Chondrocyte (in vitro differentiated cells): ENCODE measurements around the gene SPRY2. TPM values are rescaled to one million over a fixed set of nuclear protein-coding genes. Genes with fewer than 3 reads are reported as not detected.

Experiments used
- DNase-seq: peaks from one replicate; pipeline ENCODE4 v3.0.0; 2021; ENCODE audit warnings: mixed read lengths, low spot score
- H3K27ac Mint-ChIP-seq: one replicate; pipeline ENCODE4 v1.8.0; 2021; ENCODE audit warnings: mild to moderate bottlenecking, moderate library complexity, mixed read lengths; ENCODE audit not compliant: unreplicated experiment
- H3K27me3 Mint-ChIP-seq: 2 replicates; pipeline ENCODE4 v1.8.0; 2021; ENCODE audit warnings: low read depth, mixed read lengths
- H3K36me3 Mint-ChIP-seq: 2 replicates; pipeline ENCODE4 v1.8.0; 2021; ENCODE audit warnings: low read depth, mixed read lengths
- H3K4me1 Mint-ChIP-seq: 2 replicates; pipeline ENCODE4 v1.8.0; 2021; ENCODE audit warnings: low read depth, mild to moderate bottlenecking, mixed read lengths
- H3K4me3 Mint-ChIP-seq: one replicate; pipeline ENCODE4 v1.8.0; 2021; ENCODE audit warnings: mild to moderate bottlenecking, moderate library complexity, mixed read lengths; ENCODE audit not compliant: unreplicated experiment
- H3K9me3 Mint-ChIP-seq: 2 replicates; pipeline ENCODE4 v1.8.0; 2021; ENCODE audit warnings: low read depth, mixed read lengths
- CTCF ChIP-seq: fragments of 200-600 bp; sonication (generic); IDR thresholded peaks from 2 replicates; pipeline ENCODE4 v1.5.0; 2021; ENCODE audit warnings: antibody characterized with exemption, mild to moderate bottlenecking, moderate library complexity
- long read RNA-seq: library from polyadenylated mRNA; stranded (forward); transcript quantifications from one replicate; pipeline ENCODE4 v2.0.0, GENCODE V29; 2021
- total RNA-seq: library from RNA; stranded (reverse); gene quantifications from 3 replicates; pipeline ENCODE4 v1.2.1, GENCODE V29; 2021

The SPRY2 gene
- 10.5 to 14.8 TPM (median 11.2 TPM) in 3 replicates for total RNA-seq
- long read RNA-seq, transcript SPRY2-202 (2 exons, 2,111 nt), result major isoform, 15 of 19 reads
- long read RNA-seq, partial matches to known transcripts, result 0 of 19 reads
- long read RNA-seq, other reads (novel, unspliced or antisense), result 2 of 19 reads

GRCh38 chr13:80341101-80341755, at the start of gene SPRY2:
SPRY2 (minus strand) TSS chr13:80341126; CDS start chr13:80337705, 3,421 bp downstream.
- no peak within 1 kb of the TSS for H3K4me3 Mint-ChIP-seq
- peaks cover 19% of the 10 kb centered on the region for H3K4me1 Mint-ChIP-seq
- peak; percentile 43 for TF ChIP-seq CTCF
- H3K27me3 Mint-ChIP-seq, result no peaks in the 10 kb centered on the region
- H3K36me3 Mint-ChIP-seq, result no peaks in the 10 kb centered on the region
- H3K27ac Mint-ChIP-seq, result peak within 1 kb of the TSS; percentile 80
- H3K9me3 Mint-ChIP-seq, result no peaks in the 10 kb centered on the region
- peak; percentile 95 for DNase-seq

GRCh38 chr13:80390338-80390737, 49.4 kb upstream of the SPRY2 start:
- DNase-seq, result no peak
- H3K36me3 Mint-ChIP-seq, result peaks cover 5% of the 10 kb centered on the region
- no peaks in the 10 kb centered on the region for H3K27me3 Mint-ChIP-seq
- no peak overlapping the region for H3K27ac Mint-ChIP-seq
- H3K4me3 Mint-ChIP-seq, result no peak overlapping the region
- TF ChIP-seq CTCF, result no peak
- H3K4me1 Mint-ChIP-seq, result peaks cover 6% of the 10 kb centered on the region
- peaks cover 25% of the 10 kb centered on the region for H3K9me3 Mint-ChIP-seq

GRCh38 chr13:80389073-80390038, 48.4 kb upstream of the SPRY2 start:
- H3K4me3 Mint-ChIP-seq, result no peak overlapping the region
- no peaks in the 10 kb centered on the region for H3K27me3 Mint-ChIP-seq
- H3K36me3 Mint-ChIP-seq, result peaks cover 5% of the 10 kb centered on the region
- peaks cover 6% of the 10 kb centered on the region for H3K4me1 Mint-ChIP-seq
- no peak overlapping the region for H3K27ac Mint-ChIP-seq
- TF ChIP-seq CTCF, result no peak
- no peak for DNase-seq
- peaks cover 17% of the 10 kb centered on the region for H3K9me3 Mint-ChIP-seq

- no peak for TF ChIP-seq CTCF
- Mint-ChIP-seq H3K36me3 (peaks cover 2% of the 10 kb centered on the region), H3K27ac (no peak overlapping the region), H3K27me3 (no peaks in the 10 kb centered on the region), H3K4me1 (peaks cover 6% of the 10 kb centered on the region), H3K4me3 (no peak overlapping the region), H3K9me3 (peaks cover 9% of the 10 kb centered on the region)
- no peak for DNase-seq
Measured at GRCh38 chr13:80388506-80388905, 47.6 kb upstream of the SPRY2 start.

GRCh38 chr13:80386592-80386991, 45.7 kb upstream of the SPRY2 start:
- Mint-ChIP-seq H3K9me3 (peaks cover 8% of the 10 kb centered on the region), H3K4me3 (no peak overlapping the region), H3K27ac (no peak overlapping the region), H3K4me1 (peaks cover 6% of the 10 kb centered on the region), H3K36me3 (peaks cover 2% of the 10 kb centered on the region), H3K27me3 (no peaks in the 10 kb centered on the region)
- no peak for DNase-seq
- TF ChIP-seq CTCF, result no peak
